Measurements from ENCODE around the gene AGER. TPM values are rescaled to one million over a fixed set of nuclear protein-coding genes. Genes with fewer than 3 reads are reported as not detected.

The AGER gene
- total and polyA plus RNA-seq, 9 of the 15 experiments (the other 6 are each of a cell fraction or from before 2014, with no cell fraction given), result 1.2 to 11.5 (median 4.1) TPM

- no peak for TF ChIP-seq NELFE (IDR thresholded peaks at IDR 0.05; ENCODE audit: insufficient read depth, insufficient read length)
- no peak; the same call in 1 of the 2 replicates for TF ChIP-seq ZBED1 (IDR thresholded peaks at IDR 0.05)
- no peak for TF ChIP-seq CCAR2 (IDR thresholded peaks at IDR 0.05; ENCODE audit: low read depth, low read length)
- peak; percentile 90 for TF ChIP-seq ZBTB17 (CRISPR knock-in tag; IDR thresholded peaks at IDR 0.05)
- TF ChIP-seq, protein P1, sequence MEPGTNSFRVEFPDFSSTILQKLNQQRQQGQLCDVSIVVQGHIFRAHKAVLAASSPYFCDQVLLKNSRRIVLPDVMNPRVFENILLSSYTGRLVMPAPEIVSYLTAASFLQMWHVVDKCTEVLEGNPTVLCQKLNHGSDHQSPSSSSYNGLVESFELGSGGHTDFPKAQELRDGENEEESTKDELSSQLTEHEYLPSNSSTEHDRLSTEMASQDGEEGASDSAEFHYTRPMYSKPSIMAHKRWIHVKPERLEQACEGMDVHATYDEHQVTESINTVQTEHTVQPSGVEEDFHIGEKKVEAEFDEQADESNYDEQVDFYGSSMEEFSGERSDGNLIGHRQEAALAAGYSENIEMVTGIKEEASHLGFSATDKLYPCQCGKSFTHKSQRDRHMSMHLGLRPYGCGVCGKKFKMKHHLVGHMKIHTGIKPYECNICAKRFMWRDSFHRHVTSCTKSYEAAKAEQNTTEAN (CRISPR knock-in tag; IDR thresholded peaks at IDR 0.05), result no peak; the same call in 1 of the 2 replicates
- peak; percentile 97 for TF ChIP-seq PREB (CRISPR knock-in tag; IDR thresholded peaks at IDR 0.05)
- TF ChIP-seq, protein P2, sequence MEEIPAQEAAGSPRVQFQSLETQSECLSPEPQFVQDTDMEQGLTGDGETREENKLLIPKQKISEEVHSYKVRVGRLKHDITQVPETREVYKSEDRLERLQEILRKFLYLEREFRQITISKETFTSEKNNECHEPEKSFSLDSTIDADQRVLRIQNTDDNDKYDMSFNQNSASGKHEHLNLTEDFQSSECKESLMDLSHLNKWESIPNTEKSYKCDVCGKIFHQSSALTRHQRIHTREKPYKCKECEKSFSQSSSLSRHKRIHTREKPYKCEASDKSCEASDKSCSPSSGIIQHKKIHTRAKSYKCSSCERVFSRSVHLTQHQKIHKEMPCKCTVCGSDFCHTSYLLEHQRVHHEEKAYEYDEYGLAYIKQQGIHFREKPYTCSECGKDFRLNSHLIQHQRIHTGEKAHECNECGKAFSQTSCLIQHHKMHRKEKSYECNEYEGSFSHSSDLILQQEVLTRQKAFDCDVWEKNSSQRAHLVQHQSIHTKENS (CRISPR knock-in tag; IDR thresholded peaks at IDR 0.05), result no peak
- no peak for TF ChIP-seq HDAC3 (IDR thresholded peaks at IDR 0.05; ENCODE audit: borderline replicate concordance, partially characterized antibody)
- TF ChIP-seq TAF15 (IDR thresholded peaks at IDR 0.05; ENCODE audit: low read depth, low read length), result no peak
- TF ChIP-seq, protein P3, sequence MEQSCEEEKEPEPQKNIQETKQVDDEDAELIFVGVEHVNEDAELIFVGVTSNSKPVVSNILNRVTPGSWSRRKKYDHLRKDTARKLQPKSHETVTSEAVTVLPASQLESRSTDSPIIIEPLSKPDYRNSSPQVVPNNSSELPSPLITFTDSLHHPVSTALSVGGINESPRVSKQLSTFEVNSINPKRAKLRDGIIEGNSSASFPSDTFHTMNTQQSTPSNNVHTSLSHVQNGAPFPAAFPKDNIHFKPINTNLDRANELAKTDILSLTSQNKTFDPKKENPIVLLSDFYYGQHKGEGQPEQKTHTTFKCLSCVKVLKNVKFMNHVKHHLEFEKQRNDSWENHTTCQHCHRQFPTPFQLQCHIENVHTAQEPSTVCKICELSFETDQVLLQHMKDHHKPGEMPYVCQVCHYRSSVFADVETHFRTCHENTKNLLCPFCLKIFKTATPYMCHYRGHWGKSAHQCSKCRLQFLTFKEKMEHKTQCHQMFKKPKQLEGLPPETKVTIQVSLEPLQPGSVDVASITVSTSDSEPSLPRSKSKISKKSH (CRISPR knock-in tag; IDR thresholded peaks at IDR 0.05), result no peak
- TF ChIP-seq ZNF253 (CRISPR knock-in tag; conservative IDR thresholded peaks at IDR 0.05), result no peak
- TF ChIP-seq, protein P4, sequence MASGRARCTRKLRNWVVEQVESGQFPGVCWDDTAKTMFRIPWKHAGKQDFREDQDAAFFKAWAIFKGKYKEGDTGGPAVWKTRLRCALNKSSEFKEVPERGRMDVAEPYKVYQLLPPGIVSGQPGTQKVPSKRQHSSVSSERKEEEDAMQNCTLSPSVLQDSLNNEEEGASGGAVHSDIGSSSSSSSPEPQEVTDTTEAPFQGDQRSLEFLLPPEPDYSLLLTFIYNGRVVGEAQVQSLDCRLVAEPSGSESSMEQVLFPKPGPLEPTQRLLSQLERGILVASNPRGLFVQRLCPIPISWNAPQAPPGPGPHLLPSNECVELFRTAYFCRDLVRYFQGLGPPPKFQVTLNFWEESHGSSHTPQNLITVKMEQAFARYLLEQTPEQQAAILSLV (tag; IDR thresholded peaks at IDR 0.05), result no peak
- no peak for TF ChIP-seq NFIX (CRISPR knock-in tag; IDR thresholded peaks at IDR 0.05; ENCODE audit: low read depth)
- TF ChIP-seq, protein P5, sequence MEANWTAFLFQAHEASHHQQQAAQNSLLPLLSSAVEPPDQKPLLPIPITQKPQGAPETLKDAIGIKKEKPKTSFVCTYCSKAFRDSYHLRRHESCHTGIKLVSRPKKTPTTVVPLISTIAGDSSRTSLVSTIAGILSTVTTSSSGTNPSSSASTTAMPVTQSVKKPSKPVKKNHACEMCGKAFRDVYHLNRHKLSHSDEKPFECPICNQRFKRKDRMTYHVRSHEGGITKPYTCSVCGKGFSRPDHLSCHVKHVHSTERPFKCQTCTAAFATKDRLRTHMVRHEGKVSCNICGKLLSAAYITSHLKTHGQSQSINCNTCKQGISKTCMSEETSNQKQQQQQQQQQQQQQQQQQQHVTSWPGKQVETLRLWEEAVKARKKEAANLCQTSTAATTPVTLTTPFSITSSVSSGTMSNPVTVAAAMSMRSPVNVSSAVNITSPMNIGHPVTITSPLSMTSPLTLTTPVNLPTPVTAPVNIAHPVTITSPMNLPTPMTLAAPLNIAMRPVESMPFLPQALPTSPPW (CRISPR knock-in tag; IDR thresholded peaks at IDR 0.05), result peak; percentile 84
- no peak for TF ChIP-seq ZBTB5 (IDR thresholded peaks at IDR 0.05)
- no peak for TF ChIP-seq ETS2 (tag; IDR thresholded peaks at IDR 0.05; ENCODE audit: borderline replicate concordance, poor library complexity, severe bottlenecking)
Observed at GRCh38 chr6:32153564-32154513, 30.2 kb downstream of the AGER start, which contains the start of gene PPT2 (continued).
